SH-SY5Y (cell line): ENCODE results near the gene TNS3.

Source experiments
- GATA2 ChIP-seq: IDR thresholded peaks from 2 replicates; pipeline ENCODE4 v1.6.1; 2011; ENCODE audit warnings: mild to moderate bottlenecking, low read depth, low read length
- GATA3 ChIP-seq: IDR thresholded peaks from 2 replicates; pipeline ENCODE4 v1.6.1; 2011; ENCODE audit warnings: low read depth, mild to moderate bottlenecking, low read length, moderate library complexity

- TF ChIP-seq GATA2 (no peak), GATA3 (no peak)
These were observed 243.9 kb downstream of the TNS3 start for GRCh38 chr7:47338026-47338425.
